HEK293T (cell line): Measurements from ENCODE around the gene AMDHD1.

Experiments
- CTCF ChIA-PET: fragments of 350-600 bp; formaldehyde crosslinking; extraction: SDS; loops from one replicate; lab custom pipeline; 2021; ENCODE audit warnings: antibody characterized with exemption, inconsistent platforms; lab: Yijun Ruan, JAX
- POLR2A ChIA-PET: fragments of 350-600 bp; formaldehyde crosslinking; extraction: SDS; loops from one replicate; lab custom pipeline; 2020; ENCODE audit warnings: antibody characterized with exemption, inconsistent platforms; lab: Yijun Ruan, JAX
- DNase-seq: peaks from one replicate; pipeline ENCODE4 v3.0.0; 2012; ENCODE audit warnings: mixed read lengths; ENCODE audit errors: extremely low spot score
- ARNT ChIP-seq: fragments of 450-650 bp; IDR thresholded peaks from 2 replicates; pipeline ENCODE4 v1.6.1; 2017; ENCODE audit warnings: mild to moderate bottlenecking
- BHLHE40 ChIP-seq: fragments of 450-650 bp; IDR thresholded peaks from 2 replicates; pipeline ENCODE4 v1.6.1; 2016; ENCODE audit warnings: mild to moderate bottlenecking, moderate library complexity, borderline replicate concordance
- CTBP1 ChIP-seq: fragments of 450-650 bp; IDR thresholded peaks from 2 replicates; pipeline ENCODE4 v1.6.1; 2016; ENCODE audit warnings: borderline replicate concordance
- ELF4 ChIP-seq: fragments of 450-650 bp; IDR thresholded peaks from 2 replicates; pipeline ENCODE4 v1.6.1; 2017; ENCODE audit warnings: antibody characterized with exemption
- FOXA1 ChIP-seq: fragments of 450-650 bp; IDR thresholded peaks from 2 replicates; pipeline ENCODE4 v1.6.1; 2016; ENCODE audit warnings: mild to moderate bottlenecking
- FOXK2 ChIP-seq: fragments of 450-650 bp; IDR thresholded peaks from 2 replicates; pipeline ENCODE4 v1.6.1; 2016; ENCODE audit warnings: mild to moderate bottlenecking
- FOXM1 ChIP-seq: fragments of 450-650 bp; IDR thresholded peaks from 2 replicates; pipeline ENCODE4 v1.6.1; 2017; ENCODE audit warnings: mild to moderate bottlenecking, borderline replicate concordance
- HDGF ChIP-seq: fragments of 450-650 bp; IDR thresholded peaks from 2 replicates; pipeline ENCODE4 v1.6.1; 2017; ENCODE audit warnings: antibody characterized with exemption, borderline replicate concordance
- L3MBTL2 ChIP-seq: fragments of 450-650 bp; conservative IDR thresholded peaks from 2 replicates; pipeline ENCODE4 v1.6.1; 2016; ENCODE audit warnings: mild to moderate bottlenecking
- LEF1 ChIP-seq: fragments of 450-650 bp; IDR thresholded peaks from 2 replicates; pipeline ENCODE4 v1.6.1; 2017; ENCODE audit warnings: mild to moderate bottlenecking, borderline replicate concordance
- NFRKB ChIP-seq: fragments of 450-650 bp; IDR thresholded peaks from 2 replicates; pipeline ENCODE4 v1.6.1; 2016; ENCODE audit warnings: mild to moderate bottlenecking, moderate library complexity
- PKNOX1 ChIP-seq: fragments of 450-650 bp; IDR thresholded peaks from 2 replicates; pipeline ENCODE4 v1.6.1; 2016
- SP1 ChIP-seq: fragments of 450-650 bp; IDR thresholded peaks from 2 replicates; pipeline ENCODE4 v1.6.1; 2017
- SUZ12 ChIP-seq: fragments of 450-650 bp; IDR thresholded peaks from 2 replicates; pipeline ENCODE4 v1.6.1; 2016; ENCODE audit warnings: mild to moderate bottlenecking
- TARDBP ChIP-seq: fragments of 450-650 bp; IDR thresholded peaks from 2 replicates; pipeline ENCODE4 v1.6.1; 2016
- ZNF384 ChIP-seq: fragments of 450-650 bp; IDR thresholded peaks from 2 replicates; pipeline ENCODE4 v1.6.1; 2016

The AMDHD1 gene

GRCh38 chr12:95980437-95980836 lies 37.3 kb downstream of the AMDHD1 start:
- no peak for DNase-seq
- no peak for TF ChIP-seq ARNT
- no peak for TF ChIP-seq SUZ12
- TF ChIP-seq TARDBP, result no peak
- TF ChIP-seq CTBP1, result no peak
- TF ChIP-seq HDGF, result no peak
- TF ChIP-seq LEF1, result no peak
- no peak for TF ChIP-seq NFRKB
- no peak for TF ChIP-seq ZNF384
- TF ChIP-seq ELF4, result no peak
- TF ChIP-seq BHLHE40, result no peak
- TF ChIP-seq FOXA1, result no peak
- no peak for TF ChIP-seq L3MBTL2
- no peak for TF ChIP-seq PKNOX1
- POLR2A ChIA-PET, result no interaction called here
- CTCF ChIA-PET, result interaction anchor here (0.6 kb wide), 1 partner anchor 1266 kb away, joined by 3 read pairs; no protein-coding TSS in a partner anchor

GRCh38 chr12:95982602-95983001 lies 39.5 kb downstream of the AMDHD1 start:
- no peak for DNase-seq
- ChIA-PET CTCF (no interaction called here), POLR2A (no interaction called here)
- no peak for TF ChIP-seq LEF1
- no peak for TF ChIP-seq TARDBP
- TF ChIP-seq SUZ12, result no peak
- no peak for TF ChIP-seq FOXA1
- no peak for TF ChIP-seq CTBP1
- no peak for TF ChIP-seq ZNF384
- TF ChIP-seq L3MBTL2, result no peak
- TF ChIP-seq HDGF, result no peak
- TF ChIP-seq NFRKB, result no peak
- no peak for TF ChIP-seq FOXK2
- TF ChIP-seq SP1, result no peak
- no peak for TF ChIP-seq FOXM1
- no peak for TF ChIP-seq PKNOX1
- TF ChIP-seq ELF4, result no peak
- TF ChIP-seq ARNT, result no peak
- TF ChIP-seq BHLHE40, result no peak

- ChIA-PET CTCF (no interaction called here), POLR2A (no interaction called here)
- TF ChIP-seq FOXK2 (no peak), HDGF (no peak), FOXA1 (no peak), LEF1 (no peak), PKNOX1 (no peak), SP1 (no peak), ARNT (no peak), L3MBTL2 (no peak), FOXM1 (no peak), ELF4 (no peak), NFRKB (no peak), CTBP1 (no peak), SUZ12 (no peak), ZNF384 (no peak), BHLHE40 (no peak), TARDBP (no peak)
- no peak for DNase-seq
Observed at GRCh38 chr12:95984682-95985081, 41.6 kb downstream of the AMDHD1 start.

GRCh38 chr12:95986635-95987570 lies 43.8 kb downstream of the AMDHD1 start:
- ChIA-PET POLR2A (no interaction called here), CTCF (no interaction called here)
- no peak for TF ChIP-seq FOXM1
- no peak for TF ChIP-seq LEF1
- no peak for TF ChIP-seq FOXK2
- no peak for TF ChIP-seq TARDBP
- no peak for TF ChIP-seq SUZ12
- no peak for TF ChIP-seq SP1
- no peak for TF ChIP-seq L3MBTL2
- TF ChIP-seq ELF4, result no peak
- no peak for TF ChIP-seq ARNT
- no peak for TF ChIP-seq ZNF384
- TF ChIP-seq HDGF, result no peak
- TF ChIP-seq CTBP1, result no peak
- DNase-seq, result no peak

GRCh38 chr12:95988506-95989275 lies 45.6 kb downstream of the AMDHD1 start:
- DNase-seq, result no peak
- POLR2A ChIA-PET, result no interaction called here
- CTCF ChIA-PET, result interaction anchor here (1.0 to 1.5 kb wide), 2 partner anchors 9 to 71 kb away, joined by 3 read pairs; no protein-coding TSS in a partner anchor
- TF ChIP-seq FOXM1, result no peak
- TF ChIP-seq FOXK2, result no peak
- no peak for TF ChIP-seq FOXA1
- no peak for TF ChIP-seq LEF1
